Activated T-cell treated with anti-CD3 and anti-CD28 coated beads, Interleukin-2, amount 50 U/mL, for 1 hour (primary cell): ENCODE data around the gene KRT71.
A peak's percentile ranks its signal among the peaks of the same experiment; 100 is the strongest.
"Not testable (repeated sequence)": the region's sequence is repeated elsewhere in the genome, so short reads cannot be mapped to it uniquely, and the experiment has no call there.

Experiments
- DNase-seq: peaks from one replicate; pipeline ENCODE4 v3.0.0-alpha.2; 2020

Gene KRT71

DNA sequence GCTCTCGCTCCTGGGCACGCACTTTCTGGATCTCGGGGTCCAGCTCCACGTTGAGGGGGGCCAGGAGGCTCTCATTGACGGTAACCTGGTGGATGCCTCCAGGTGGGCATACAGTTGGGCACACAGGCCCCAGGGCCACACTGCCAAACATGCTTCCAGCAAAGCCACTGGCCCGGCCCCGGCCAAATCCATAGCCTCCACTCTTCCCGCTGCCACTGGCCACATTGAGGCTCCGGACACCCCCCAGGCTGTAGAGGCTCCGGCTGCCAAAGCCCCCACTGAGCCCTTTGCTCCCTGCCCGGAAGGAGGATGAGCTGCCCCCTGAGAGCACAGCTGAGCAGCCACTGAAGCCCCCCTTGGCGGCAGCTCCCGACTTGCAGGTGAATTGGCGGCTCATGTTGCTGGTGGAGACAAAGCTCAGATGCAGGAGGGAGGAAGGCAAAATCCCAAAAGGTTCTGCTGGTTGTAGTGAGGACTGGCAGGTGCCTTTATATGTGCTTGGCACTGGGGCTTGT lies at the start of gene KRT71:
KRT71 (minus strand) TSS at position 465 of the 515 bp plus-strand sequence; CDS start at position 397, 68 bp downstream.
- DNase-seq = no peak

DNA sequence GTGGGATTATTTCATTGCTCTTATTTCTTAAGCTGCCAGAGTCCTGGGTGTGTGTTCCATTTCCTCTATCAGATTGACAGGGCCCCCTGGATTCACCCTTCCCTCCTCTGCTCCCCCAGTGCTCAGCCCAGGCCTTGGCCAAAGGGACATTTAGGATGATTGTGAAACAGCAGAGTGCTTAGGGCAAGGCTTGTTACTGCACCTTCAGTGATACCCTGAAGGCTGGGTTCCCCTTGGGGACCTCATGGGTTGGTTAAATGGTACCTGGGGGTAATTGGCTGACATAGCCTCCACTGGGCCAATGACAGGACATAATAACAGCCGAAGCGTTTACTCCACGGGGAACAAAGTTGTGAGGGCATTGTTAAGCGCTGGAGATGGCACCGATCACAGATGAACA lies 49.6 kb upstream of the KRT71 start:
- no peak for DNase-seq

DNA sequence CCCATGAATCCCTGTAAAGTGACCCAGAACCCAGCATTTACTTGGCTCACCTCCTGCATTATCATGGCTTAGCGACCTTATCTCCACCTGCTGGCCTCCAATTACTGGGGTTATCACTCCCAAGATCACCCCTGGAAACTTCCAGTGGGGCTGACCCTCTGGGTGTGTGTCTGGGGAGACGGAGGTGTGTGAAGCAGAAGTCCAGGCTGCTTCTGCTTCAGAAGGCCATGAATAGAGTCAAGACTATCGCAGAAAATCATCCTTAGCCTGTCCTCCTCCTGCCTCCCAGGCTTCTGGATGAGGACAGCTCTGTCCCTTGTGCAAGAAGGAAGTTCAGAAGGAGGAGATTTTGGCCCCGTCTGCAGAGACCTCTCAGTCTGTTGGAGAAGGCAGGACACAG lies 48.7 kb upstream of the KRT71 start:
- DNase-seq = no peak

DNA sequence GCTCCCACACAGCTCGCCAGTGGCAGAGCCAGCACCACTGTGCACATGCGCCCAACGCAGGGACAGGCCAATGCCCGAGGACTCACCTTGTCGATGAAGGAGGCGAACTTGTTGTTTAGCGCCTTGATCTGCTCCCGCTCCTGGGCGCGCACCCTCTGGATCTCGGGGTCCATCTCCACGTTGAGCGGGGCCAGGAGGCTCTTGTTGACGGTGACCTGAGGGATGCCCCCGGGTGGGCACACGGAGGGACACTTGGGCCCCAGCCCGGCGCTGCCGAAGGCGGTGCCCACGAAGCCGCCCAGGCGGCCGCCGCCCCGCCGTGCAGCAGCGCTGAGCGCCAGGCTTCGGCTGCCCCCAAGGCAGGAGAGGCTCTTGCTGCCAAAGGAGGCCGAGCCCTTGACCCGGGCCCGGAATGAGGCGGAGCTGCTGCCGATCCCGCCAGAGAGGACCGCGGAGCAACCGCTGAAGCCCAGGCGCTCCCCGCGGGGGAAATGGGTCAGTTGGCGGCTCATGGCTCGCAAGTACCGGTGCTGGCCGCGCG lies 48.1 kb upstream of the KRT71 start, which contains the start of gene KRT72:
KRT72 (minus strand) TSS at position 523 of the 541 bp plus-strand sequence; CDS start at position 512, 11 bp downstream.
- DNase-seq = no peak

DNA sequence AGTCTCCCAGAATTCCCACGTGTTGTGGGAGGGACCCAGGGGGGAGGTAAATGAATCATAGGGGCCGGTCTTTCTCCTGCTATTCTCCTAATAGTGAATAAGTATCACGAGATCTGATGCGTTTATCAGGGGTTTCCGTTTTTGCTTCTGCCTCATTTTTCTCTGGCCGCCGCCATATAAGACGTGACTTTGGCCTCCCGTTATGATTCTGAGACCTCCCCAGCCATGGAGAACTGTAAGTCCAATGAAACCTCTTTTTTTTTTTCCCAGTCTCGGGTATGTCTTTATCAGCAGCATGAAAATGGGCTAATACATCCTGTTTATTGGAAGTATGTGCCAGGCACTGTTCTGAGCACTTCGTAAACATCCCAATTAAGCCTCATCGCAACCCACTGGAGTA lies 47.5 kb upstream of the KRT71 start:
- no peak for DNase-seq

DNA sequence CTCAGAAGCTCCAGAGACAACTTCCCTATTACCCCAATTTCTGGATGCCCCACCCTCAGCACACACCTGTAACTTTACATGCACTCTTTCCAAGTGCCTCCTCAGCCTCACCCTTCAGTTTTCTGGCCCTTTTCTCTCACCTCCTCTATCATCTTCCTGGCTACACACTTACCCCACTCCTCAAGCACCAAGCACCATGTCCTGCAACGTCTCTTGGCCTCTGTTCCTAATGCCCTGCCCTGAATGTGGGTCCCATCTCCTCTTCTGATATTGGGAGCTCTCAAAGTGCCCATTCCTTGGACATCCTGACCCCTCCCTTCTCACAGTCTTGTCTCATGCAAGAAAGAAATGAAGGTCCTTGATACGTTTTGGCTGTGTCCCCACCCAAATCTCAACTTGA lies 47.1 kb upstream of the KRT71 start:
- no peak for DNase-seq

DNA sequence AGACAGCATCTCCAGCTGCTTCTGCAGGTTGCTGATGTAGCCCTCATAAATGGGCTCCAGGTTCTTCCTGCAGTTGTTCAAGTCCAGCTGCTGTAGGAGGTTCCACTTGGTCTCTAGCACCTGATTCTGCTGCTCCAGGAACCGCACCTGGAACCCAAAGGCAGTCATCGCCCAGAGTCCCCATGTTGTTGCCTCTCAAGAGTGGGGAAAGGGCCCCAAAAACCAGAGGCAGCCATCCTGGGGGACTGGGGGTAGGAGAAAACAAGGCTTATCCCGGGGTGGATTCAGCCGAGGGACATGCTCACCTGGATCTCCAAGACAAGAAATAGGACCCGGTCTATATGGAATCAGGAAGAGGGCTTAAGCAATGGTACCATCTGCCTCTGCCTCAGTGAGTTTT lies 46.0 kb upstream of the KRT71 start:
- DNase-seq = no peak

DNA sequence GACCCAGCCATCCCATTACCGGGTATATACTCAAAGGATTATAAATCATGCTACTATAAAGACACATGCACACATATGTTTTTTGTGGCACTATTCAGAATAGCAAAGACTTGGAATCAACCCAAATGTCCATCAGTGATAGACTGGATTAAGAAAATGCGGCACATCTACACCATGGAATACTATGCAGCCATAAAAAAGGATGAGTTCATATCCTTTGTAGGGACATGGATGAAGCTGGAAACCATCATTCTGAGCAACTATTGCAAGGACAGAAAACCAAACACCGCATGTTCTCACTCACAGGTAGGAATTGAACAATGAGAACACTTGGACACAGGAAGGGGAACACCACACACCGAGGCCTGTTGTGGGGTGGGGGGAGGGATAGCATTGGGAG lies 41.3 kb upstream of the KRT71 start:
- DNase-seq = not testable (repeated sequence)

DNA sequence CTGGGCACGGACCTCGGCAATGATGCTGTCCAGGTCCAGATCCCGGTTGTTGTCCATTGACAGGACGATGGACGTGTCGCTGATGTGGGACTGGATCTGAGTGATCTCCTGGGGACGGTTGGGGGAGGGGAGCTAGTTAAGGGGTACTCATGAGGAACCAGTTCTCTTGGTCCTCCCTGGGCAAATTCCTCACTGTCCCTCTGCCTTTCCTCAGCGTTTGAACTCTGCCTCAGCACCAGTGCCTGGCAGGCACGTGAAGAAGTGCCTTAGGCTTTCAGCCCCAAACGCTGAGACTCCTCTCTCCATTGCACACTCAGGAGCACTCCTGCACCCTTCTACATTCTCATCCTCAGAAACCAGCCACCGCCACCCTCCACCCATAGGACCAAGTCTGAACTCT lies 38.6 kb upstream of the KRT71 start:
- DNase-seq = no peak

DNA sequence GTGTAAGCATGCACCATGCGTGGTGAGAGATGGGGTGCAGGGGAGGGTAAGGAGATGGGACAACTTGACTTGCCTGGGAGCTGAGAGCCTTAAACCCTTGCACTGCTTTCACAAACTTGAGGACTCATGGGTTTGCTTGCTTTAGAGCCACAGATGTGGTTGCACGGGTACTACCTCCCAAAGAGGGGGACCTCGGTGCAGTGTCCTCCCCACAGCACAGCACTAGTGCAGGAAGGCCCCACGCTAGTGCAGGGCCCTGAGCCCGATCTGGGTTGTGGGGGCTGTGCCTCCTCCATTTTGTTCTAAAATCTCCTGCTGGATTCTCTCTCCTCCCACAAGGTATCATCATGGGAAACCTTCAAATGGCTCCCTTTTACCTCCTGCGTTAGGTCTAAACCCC lies 37.1 kb upstream of the KRT71 start:
- DNase-seq = no peak

DNA sequence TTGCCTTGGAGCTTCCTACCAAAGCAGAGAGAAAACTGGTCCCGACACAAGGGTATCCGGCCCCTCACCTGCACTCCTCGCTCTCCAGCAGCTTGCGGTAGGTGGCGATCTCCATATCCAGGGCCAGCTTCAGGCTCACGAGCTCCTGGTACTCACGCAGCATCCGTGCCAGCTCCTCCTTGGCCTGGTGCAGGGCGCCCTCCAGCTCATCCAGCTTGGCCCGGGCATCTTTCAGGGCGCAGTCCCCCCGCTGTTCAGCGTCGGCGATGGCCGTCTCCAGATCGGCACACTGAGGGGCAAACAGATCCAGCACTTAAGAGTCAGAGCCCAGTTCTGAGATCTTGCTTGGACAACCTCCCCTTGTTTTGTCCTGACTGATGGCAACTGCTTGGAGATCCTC lies 34.6 kb upstream of the KRT71 start:
- DNase-seq = no peak

DNA sequence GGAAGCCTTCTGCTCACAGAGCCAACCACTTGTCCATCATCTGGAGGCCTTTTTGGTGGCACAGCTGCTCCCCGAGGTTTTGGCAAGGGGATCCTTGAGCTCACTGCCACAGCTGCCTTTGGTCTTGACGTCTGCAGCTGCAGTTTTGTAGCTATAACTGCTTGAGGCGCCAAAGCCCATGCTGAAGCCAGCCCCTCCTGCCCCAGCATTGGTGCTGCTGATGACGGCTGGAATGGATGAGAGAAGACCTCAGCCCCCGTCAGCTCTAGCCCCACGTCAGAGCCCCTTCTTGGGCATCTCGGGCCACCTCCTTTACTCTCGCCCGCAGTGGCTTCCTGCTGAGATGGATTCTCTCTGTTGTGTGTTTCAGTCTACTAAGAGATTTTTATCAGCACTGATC lies 33.0 kb upstream of the KRT71 start:
- DNase-seq = peak; percentile 78

DNA sequence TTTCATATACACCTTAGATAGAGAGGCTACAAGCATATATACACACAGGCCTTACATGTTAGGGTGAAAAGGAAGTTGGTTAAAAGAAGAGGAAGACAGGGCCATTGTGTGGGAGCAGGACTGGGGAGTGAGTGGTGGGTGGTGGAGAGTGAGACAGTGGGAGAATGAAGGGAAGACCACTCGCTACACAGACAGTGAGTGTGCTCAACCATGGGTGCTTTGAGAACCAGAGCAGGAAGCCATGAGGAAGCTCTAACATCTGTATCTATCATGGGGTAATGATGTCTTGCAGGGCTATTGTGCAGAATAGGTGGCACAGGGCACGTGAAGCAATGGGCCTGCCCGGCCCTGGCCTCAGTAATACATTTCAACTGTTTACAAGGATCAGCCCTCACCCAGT lies 32.1 kb upstream of the KRT71 start:
- no peak for DNase-seq

DNA sequence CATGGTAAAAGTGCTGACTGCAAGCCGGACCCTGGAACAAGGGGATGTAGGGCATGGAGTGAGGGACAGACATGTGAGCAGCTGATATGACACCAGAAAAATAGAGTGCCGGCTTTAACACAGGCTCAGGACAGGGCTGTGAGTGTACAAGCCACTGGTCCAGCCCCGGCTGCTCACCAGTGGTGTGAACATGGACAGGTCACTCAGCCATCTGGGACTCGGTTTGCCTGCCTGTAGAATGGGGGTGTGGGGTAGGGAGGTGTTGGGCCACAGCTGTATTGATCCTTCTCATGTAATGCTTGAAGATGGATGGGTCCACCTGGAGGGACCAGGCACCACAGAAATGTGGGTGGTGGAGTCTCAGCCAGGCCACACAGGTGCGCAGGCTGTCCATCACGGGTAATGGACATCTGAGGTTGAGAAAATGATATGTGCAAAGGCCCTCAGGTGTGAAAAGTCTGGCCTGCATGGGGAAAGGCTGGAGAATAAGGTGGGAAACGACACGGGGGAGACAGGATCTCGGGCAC lies 31.3 kb upstream of the KRT71 start:
- DNase-seq = no peak

DNA sequence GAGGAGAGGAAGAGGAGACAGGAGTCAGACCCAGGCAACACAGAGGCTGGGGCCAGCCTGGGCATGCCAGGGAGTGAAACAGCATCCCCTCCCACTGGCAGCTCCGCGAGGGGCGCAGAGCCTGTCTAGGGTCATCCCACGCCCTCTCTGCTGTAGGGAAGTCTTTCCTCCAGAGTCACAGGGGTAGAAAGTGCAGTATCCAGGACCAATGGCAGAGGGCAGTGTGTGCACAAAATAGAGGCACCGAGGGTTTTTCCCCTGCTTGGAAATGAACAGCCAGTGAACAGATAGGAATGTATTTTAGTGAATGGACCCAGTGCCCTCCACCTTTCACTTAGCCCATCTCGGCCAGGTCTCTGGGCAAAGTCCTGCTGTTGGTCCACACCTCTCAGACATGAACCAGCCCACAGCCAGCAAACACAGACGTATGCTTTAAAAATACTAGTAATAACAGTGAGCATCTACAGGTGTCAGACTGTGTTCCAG lies 30.1 kb upstream of the KRT71 start:
- peak; percentile 75 for DNase-seq

DNA sequence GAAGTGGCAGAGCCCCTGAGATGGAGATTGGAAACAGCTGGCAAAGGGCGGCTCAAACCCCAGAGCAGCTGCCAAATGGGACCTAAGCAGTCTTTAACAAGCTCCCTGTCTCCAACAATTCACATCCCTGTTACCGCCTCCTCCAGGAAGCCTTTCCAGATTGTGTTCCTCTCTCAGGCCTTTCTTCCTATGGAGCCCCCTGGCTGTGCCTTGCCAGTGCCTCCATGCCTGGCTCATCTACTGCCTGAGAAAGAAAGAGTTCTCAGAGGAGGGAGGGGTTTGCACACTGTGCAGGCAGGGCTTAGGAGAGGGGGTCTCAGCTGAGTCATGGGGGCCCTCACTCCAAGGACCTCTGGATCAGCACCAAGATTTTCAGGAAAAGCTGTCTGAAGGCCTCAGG lies 29.5 kb upstream of the KRT71 start:
- no peak for DNase-seq

DNA sequence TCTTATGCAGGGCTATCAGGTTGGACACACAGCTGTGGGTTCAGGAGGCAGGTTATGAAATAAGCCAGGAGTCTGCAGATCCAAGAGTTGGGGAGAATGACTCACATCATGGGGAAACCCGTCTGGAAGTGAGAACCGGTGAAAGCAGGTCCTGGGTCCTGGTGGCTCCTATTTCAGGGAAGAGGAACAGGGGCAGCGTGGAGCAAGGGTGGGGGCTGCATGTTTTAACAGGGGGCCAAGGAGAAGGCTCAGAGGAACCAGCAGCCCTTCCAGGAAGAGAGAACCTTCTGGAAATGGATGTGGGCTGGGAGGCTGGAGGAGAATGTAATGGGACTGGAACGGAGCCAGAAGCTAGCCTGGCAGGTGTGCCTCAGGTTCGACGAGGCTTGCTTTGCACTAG lies 28.5 kb upstream of the KRT71 start:
- no peak for DNase-seq

DNA sequence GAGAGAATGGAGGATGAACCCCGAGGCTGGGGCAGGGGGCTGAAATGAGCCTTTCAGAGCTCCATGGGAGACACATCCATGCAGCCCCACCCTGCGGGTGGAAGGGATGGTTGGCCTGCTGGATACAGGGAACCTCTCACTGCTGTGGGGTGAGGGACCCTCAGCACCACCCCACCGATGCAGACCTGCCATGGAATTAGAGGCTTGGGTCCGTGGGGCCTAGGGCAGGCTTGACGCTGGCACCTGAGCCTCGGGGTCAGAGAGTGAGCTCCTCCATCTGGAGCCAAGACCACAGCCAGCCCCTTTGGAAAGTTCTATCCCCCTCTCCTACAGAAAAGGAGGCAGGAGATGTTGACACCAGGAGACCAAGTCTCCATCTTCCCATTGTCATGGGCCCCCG lies 28.1 kb upstream of the KRT71 start:
- no peak for DNase-seq

DNA sequence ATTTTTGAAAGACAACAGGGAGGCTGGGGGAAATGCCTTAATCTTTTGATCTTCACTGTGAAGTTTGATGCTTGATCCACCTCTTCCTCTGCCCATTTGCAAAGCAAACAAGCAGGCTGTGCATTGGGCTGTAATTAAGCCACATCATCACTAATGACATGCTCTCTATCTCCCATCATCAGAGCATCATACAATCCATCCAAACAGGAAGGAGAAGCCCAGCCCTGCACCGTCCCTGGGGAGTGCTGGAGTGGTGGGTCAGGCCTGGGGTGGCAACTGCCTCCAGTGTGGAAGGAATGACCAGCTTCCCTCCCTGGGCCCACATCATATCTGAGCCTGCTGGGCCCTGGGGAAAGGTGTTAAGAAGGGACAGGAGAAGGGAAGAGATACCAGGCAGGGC lies 27.6 kb upstream of the KRT71 start:
- DNase-seq = no peak

DNA sequence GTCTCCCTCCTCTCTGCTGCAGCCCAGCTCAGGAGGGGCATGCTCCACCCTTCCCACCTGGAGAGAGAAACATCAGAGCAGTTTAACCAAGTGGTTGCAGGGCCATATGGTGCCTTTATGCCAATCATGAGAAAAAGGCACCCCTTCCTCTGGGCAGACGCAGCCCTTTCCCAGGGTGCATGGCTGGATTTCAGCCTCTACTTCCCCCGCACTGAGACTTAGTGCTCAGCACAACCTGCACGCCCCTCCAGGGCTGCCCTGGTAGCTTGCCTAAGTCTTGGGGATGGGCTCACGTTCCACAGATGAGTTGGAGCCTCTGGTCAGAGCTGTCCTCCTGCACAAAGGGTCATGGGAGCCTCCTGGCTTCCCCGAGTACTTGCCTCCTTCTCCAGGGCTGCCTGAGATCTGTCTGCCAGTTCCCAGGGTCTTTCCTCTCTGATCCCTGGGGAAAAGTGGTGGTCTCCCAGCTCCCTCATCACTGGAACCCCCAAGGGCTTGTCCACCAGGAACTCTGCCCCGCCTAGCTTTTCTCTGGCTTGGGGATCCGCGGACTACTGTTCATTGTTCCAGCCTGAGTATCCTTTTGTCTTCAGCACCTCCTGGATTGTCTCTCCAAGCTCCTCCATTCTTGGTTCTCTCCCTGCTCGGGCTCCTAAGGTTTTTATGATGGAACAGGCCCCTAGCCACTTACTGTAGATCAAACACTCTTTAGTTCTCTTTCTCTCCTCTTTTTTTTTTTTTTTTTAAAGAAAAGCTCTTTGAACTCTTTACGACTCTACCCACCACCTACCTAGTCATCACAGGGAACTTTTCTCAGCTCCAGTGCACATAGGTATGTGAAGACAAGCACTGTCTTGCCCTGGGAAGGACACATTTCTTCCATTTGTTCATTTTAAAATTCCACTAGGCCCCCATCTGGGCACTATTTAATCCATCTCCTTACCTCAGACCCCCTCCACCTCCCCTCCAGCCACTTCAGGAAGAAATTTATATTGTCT lies 26.8 kb upstream of the KRT71 start:
- DNase-seq = no peak

DNA sequence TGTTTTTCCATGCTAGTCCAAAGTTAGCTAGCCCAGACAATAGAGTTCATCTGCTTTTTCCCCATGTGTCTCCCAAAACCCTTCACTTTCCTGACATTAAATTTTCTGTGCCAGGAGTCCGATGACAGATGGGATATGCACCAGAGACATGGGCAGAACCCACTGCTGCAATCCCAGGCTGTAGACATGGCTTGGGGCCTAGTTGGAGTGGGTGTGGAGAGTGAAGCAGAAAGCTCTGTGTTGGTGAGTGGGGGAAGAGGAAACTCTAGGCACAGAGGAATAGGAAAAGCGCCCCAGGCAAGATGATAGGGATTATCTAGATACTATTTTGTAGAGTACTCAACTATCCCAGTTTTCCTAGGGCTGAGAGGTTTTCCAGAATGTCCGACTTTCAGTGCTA lies 25.5 kb upstream of the KRT71 start:
- no peak for DNase-seq

DNA sequence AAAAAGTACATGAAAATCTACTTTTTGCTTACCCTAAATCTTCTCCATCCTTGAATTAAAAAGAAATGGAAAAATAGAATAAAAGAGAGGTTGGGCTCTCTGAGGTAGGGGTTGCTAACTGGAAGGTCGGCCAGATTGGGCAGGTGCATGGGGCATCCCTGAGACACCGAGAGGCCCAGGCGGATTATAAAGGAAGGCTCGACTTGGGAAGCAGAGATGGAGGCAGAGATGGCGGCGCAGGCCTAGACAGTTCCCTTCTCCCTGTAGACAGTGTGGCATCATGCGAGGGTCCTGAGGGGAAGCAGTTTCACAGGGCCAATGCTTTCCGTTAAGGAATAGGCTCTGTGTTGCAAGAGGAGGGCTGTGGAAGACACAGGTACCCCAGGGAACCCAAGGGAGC lies 24.4 kb upstream of the KRT71 start:
- DNase-seq = no peak

DNA sequence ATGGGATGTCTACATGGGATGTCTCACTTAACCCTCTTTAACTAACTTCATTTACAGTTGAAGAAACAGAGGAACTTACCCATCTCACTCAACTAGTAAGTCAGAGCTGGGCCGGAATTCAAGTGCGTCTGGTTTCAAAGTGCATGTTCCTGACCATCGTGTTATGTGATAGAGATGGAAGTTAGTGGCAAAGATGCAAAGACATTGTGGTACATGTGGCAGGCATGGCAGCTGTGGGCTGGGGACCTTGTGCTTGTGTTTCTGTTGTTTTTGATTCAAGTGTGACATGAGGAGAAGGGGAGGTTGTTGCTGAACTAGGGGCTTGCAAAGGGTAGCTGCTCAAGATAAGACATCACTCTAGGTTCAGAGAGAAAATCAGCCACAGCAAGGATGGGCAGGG lies 23.0 kb upstream of the KRT71 start:
- no peak for DNase-seq

DNA sequence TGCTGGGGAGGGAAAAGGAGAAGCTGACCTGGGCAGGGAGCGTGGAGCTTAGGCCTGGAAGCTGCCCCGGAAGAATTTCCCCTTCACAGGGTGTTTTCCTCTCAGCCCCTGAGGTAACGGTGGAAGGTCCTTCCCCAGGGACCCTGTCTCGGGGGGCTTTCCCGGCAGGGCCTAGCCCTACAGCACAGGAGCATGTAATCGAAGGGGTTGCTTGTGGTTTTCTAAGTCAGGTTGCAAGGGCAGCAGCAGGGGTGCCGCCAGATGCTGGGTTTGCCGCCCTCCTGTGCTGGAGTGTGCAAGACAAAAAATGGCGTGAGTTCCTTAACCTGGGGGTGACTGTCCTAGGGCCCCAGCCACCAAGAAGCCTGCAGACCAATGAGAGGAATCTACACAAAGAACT lies 22.3 kb upstream of the KRT71 start:
- no peak for DNase-seq
